ENCODE results near the gene SAXO1. TPM values are rescaled to one million over a fixed set of nuclear protein-coding genes. Genes with fewer than 3 reads are reported as not detected.

Gene SAXO1
- total RNA-seq, 2 donors from 2014 or later, result 0.05 to 0.28 TPM

- no peak for DNase-seq (ENCODE audit: low spot score)
- intact Hi-C loops (cut with DNase I), result no loop called here
These were observed 137.0 kb downstream of the SAXO1 start for GRCh38 chr9:18896004-18896403.

- intact Hi-C loops (cut with DNase I), result no loop called here
- DNase-seq (ENCODE audit: low spot score), result no peak
These were observed 139.5 kb downstream of the SAXO1 start for GRCh38 chr9:18893491-18893890.

- DNase-seq (ENCODE audit: low spot score), result no peak
- intact Hi-C loops (cut with DNase I), result no loop called here
These were observed 140.0 kb downstream of the SAXO1 start for GRCh38 chr9:18893046-18893445.

- intact Hi-C loops (cut with DNase I), result no loop called here
These were observed 140.9 kb downstream of the SAXO1 start for GRCh38 chr9:18891946-18892670.

GRCh38 chr9:18890372-18890771, 142.6 kb downstream of the SAXO1 start:
- no peak for DNase-seq (ENCODE audit: low spot score)

More at GRCh38 chr9:18891946-18892670, 140.9 kb downstream of the SAXO1 start:
- DNase-seq (ENCODE audit: low spot score), result no peak

GRCh38 chr9:18889550-18889949, 143.5 kb downstream of the SAXO1 start:
- DNase-seq (ENCODE audit: low spot score), result no peak
- intact Hi-C loops (cut with DNase I), result no loop called here

More at GRCh38 chr9:18890372-18890771, 142.6 kb downstream of the SAXO1 start:
- intact Hi-C loops (cut with DNase I), result no loop called here

GRCh38 chr9:18888290-18888689, 144.7 kb downstream of the SAXO1 start:
- intact Hi-C loops (cut with DNase I), result no loop called here
- no peak for DNase-seq (ENCODE audit: low spot score)

GRCh38 chr9:18887546-18887945, 145.5 kb downstream of the SAXO1 start:
- intact Hi-C loops (cut with DNase I), result no loop called here
- DNase-seq (ENCODE audit: low spot score), result no peak

GRCh38 chr9:18881758-18882157, 151.3 kb downstream of the SAXO1 start:
- intact Hi-C loops (cut with DNase I), result no loop called here
- no peak for DNase-seq (ENCODE audit: low spot score)

GRCh38 chr9:18877984-18878383, 155.0 kb downstream of the SAXO1 start:
- DNase-seq (ENCODE audit: low spot score), result no peak
- intact Hi-C loops (cut with DNase I), result no loop called here

Other genes with a start within 250 kb of the SAXO1 start
- gene RRAGA, start 16.2 kb upstream of the SAXO1 start, total RNA-seq, result 10 to 100 TPM; 88.3 to 88.7 TPM
- 10 to 100 TPM in 1 of 2 donors, 1 to 10 TPM in 1; 9.8 to 10.5 TPM for gene HAUS6, start 69.7 kb upstream of the SAXO1 start, total RNA-seq
- 100 to 1,000 TPM; 152 to 368 TPM for gene PLIN2, start 94.3 kb upstream of the SAXO1 start, total RNA-seq
- 10 to 100 TPM; 54.9 to 58.3 TPM for gene DENND4C, start 197.5 kb upstream of the SAXO1 start, total RNA-seq

All from posterior vena cava (tissue), 2 donors.